ENCODE results near the gene CNOT8. TPM values are rescaled to one million over a fixed set of nuclear protein-coding genes. Genes with fewer than 3 reads are reported as not detected.

Gene CNOT8
- polyA plus RNA-seq, 2 of the 4 experiments (the other 2 are of a cell fraction): 40.6 to 52.7 TPM

DNA sequence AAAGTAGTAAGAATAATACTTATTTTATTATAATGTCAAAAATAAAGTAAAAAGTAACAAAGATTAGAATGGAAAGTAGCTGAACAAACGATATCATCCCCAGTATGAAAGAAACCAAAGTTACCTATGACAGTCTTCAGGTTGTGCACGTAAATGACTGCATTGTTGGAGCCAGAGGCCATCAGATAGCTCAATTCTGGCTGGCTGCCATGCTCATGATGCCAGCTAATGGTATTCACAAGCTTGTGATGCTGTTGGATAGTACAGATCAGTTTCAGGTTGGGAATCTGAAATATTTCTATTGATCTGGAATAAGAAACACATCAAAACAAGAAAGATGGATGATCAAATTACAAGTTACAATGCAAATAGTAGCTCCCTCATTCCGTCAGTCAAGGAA is 58.4 kb downstream of the CNOT8 start:
- no peak overlapping the region for H3K27ac ChIP-seq
- H3K9me3 ChIP-seq: no peaks in the 10 kb centered on the region
- no peak for TF ChIP-seq POLR2AphosphoS2 (conservative IDR thresholded peaks at IDR 0.05; ENCODE audit: low read length)
- no peak for TF ChIP-seq NFE2L2 (conservative IDR thresholded peaks at IDR 0.05; ENCODE audit: low read length)
- TF ChIP-seq KDM5A (IDR thresholded peaks at IDR 0.05): no peak
- TF ChIP-seq, protein P1, sequence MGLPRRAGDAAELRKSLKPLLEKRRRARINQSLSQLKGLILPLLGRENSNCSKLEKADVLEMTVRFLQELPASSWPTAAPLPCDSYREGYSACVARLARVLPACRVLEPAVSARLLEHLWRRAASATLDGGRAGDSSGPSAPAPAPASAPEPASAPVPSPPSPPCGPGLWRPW (IDR thresholded peaks at IDR 0.05): no peak
- no peak for TF ChIP-seq ZNF302 (CRISPR knock-in tag; IDR thresholded peaks at IDR 0.05)
- no peak for TF ChIP-seq FOSL2 (IDR thresholded peaks at IDR 0.05)
- TF ChIP-seq FOSL2 (CRISPR knock-in tag; IDR thresholded peaks at IDR 0.05): no peak
- TF ChIP-seq, protein P2, sequence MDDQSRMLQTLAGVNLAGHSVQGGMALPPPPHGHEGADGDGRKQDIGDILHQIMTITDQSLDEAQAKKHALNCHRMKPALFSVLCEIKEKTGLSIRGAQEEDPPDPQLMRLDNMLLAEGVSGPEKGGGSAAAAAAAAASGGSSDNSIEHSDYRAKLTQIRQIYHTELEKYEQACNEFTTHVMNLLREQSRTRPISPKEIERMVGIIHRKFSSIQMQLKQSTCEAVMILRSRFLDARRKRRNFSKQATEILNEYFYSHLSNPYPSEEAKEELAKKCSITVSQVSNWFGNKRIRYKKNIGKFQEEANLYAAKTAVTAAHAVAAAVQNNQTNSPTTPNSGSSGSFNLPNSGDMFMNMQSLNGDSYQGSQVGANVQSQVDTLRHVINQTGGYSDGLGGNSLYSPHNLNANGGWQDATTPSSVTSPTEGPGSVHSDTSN (IDR thresholded peaks at IDR 0.05): no peak
- TF ChIP-seq RNF2 (IDR thresholded peaks at IDR 0.05; ENCODE audit: borderline replicate concordance, low read depth): no peak
- TF ChIP-seq EHF (CRISPR knock-in tag; IDR thresholded peaks at IDR 0.05): no peak
- TF ChIP-seq RAD21 (conservative IDR thresholded peaks at IDR 0.05 in 1 of 2, IDR thresholded peaks at IDR 0.05 in 1 of 2): no peak
- no peak overlapping the region for H3K4me3 ChIP-seq
- CTCF ChIA-PET: interaction anchor here (0.6 to 2.1 kb wide), 4 partner anchors 10 to 1798 kb away, joined by 3 to 7 read pairs (median 4); no protein-coding TSS in a partner anchor
- no peak for ATAC-seq
- H3K4me1 ChIP-seq: no peaks in the 10 kb centered on the region
- POLR2A ChIA-PET: no interaction called here
- no peak for FAIRE-seq
- 80% methylated on average over 3 of the region's 3 CpGs for WGBS (ENCODE audit: missing lambda C conversion rate)
- no peak for DNase-seq (ENCODE audit: low read depth in 1 of 2, low spot score in 1 of 2)
- H3K4me2 ChIP-seq: no peak overlapping the region

DNA sequence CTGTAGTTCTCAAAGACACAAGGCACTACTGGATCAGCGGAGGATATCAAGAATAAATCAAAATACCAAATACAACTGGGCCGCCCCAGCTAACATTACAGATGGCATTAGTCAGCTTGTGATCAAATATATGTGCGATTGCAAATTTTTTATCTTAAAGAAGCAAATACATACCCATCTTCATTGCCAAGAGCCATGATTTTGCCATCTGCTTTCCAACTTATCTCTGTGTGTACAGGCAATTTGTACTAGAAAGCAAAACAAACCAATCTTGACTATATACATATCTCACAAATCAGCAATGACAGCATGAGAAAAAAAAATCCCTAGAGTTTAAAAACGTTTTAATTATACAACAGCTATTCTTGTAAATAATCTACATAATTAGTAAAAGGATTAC is 59.3 kb downstream of the CNOT8 start:
- no peaks in the 10 kb centered on the region for H3K4me1 ChIP-seq
- 73% methylated on average over 4 of the region's 4 CpGs for WGBS (ENCODE audit: missing lambda C conversion rate)
- ChIA-PET CTCF (interaction anchor here (1.5 kb wide), 1 partner anchor 268 kb away, joined by 5 read pairs; no protein-coding TSS in a partner anchor), POLR2A (no interaction called here)
- no peak overlapping the region for H3K27ac ChIP-seq
- TF ChIP-seq RNF2 (IDR thresholded peaks at IDR 0.05; ENCODE audit: borderline replicate concordance, low read depth): no peak
- no peak for TF ChIP-seq EHMT2 (IDR thresholded peaks at IDR 0.05; ENCODE audit: low read depth)
- TF ChIP-seq ZC3H11A (IDR thresholded peaks at IDR 0.05): no peak
- TF ChIP-seq SREBF2 (IDR thresholded peaks at IDR 0.05): no peak
- no peak for TF ChIP-seq RFX5 (IDR thresholded peaks at IDR 0.05)
- TF ChIP-seq TFCP2L1 (CRISPR knock-in tag; IDR thresholded peaks at IDR 0.05): no peak
- TF ChIP-seq HEYL (CRISPR knock-in tag; IDR thresholded peaks at IDR 0.05): no peak
- TF ChIP-seq, protein P3, sequence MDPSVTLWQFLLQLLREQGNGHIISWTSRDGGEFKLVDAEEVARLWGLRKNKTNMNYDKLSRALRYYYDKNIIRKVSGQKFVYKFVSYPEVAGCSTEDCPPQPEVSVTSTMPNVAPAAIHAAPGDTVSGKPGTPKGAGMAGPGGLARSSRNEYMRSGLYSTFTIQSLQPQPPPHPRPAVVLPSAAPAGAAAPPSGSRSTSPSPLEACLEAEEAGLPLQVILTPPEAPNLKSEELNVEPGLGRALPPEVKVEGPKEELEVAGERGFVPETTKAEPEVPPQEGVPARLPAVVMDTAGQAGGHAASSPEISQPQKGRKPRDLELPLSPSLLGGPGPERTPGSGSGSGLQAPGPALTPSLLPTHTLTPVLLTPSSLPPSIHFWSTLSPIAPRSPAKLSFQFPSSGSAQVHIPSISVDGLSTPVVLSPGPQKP (IDR thresholded peaks at IDR 0.05; ENCODE audit: low read depth, low read length): no peak
- no peak for TF ChIP-seq ESRRA (IDR thresholded peaks at IDR 0.05; ENCODE audit: borderline replicate concordance, low read length)
- no peak for TF ChIP-seq TP53 (CRISPR knock-in tag; IDR thresholded peaks at IDR 0.05)
- TF ChIP-seq CHD2 (IDR thresholded peaks at IDR 0.05; ENCODE audit: low read length, partially characterized antibody): no peak
- H3K4me3 ChIP-seq: no peak overlapping the region
- ATAC-seq: no peak
- FAIRE-seq: no peak
- no peak overlapping the region for H3K4me2 ChIP-seq
- no peak for DNase-seq (ENCODE audit: low read depth in 1 of 2, low spot score in 1 of 2)
- no peaks in the 10 kb centered on the region for H3K9me3 ChIP-seq

All from A549 (cell line).